Ishikawa (cell line): ENCODE measurements around the gene IRX6.

ENCODE experiments used
- CEBPB ChIP-seq: IDR thresholded peaks from 2 replicates; pipeline ENCODE4 v1.6.1; 2012
- CREB1 ChIP-seq: IDR thresholded peaks from 2 replicates; pipeline ENCODE4 v1.6.1; 2012; ENCODE audit warnings: low read depth
- EGR1 ChIP-seq: IDR thresholded peaks from 2 replicates; pipeline ENCODE4 v1.6.1; 2012
- EP300 ChIP-seq: IDR thresholded peaks from 2 replicates; pipeline ENCODE4 v1.6.1; 2012; ENCODE audit warnings: borderline replicate concordance
- FOXM1 ChIP-seq: IDR thresholded peaks from 2 replicates; pipeline ENCODE4 v1.6.1; 2012; ENCODE audit warnings: low read depth, borderline replicate concordance
- MAX ChIP-seq: IDR thresholded peaks from 2 replicates; pipeline ENCODE4 v1.6.1; 2012
- NFIC ChIP-seq: IDR thresholded peaks from 2 replicates; pipeline ENCODE4 v1.6.1; 2012
- RAD21 ChIP-seq: IDR thresholded peaks from 2 replicates; pipeline ENCODE4 v1.6.1; 2012; ENCODE audit warnings: low read depth
- REST ChIP-seq: IDR thresholded peaks from 2 replicates; pipeline ENCODE4 v1.6.1; 2012; ENCODE audit warnings: low read depth, mild to moderate bottlenecking
- TAF1 ChIP-seq: IDR thresholded peaks from 2 replicates; pipeline ENCODE4 v1.6.1; 2012; ENCODE audit warnings: low read depth, mild to moderate bottlenecking
- TCF12 ChIP-seq: IDR thresholded peaks from 2 replicates; pipeline ENCODE4 v1.6.1; 2012; ENCODE audit warnings: low read depth
- TEAD4 ChIP-seq: IDR thresholded peaks from 2 replicates; pipeline ENCODE4 v1.6.1; 2012
- USF1 ChIP-seq: IDR thresholded peaks from 2 replicates; pipeline ENCODE4 v1.6.1; 2012
- YY1 ChIP-seq: IDR thresholded peaks from 2 replicates; pipeline ENCODE4 v1.6.1; 2012; ENCODE audit warnings: low read depth
- ZBTB7A ChIP-seq: IDR thresholded peaks from 2 replicates; pipeline ENCODE4 v1.6.1; 2012; ENCODE audit warnings: low read depth

Gene IRX6

GRCh38 chr16:55323637-55324271 lies at the start of gene IRX6:
IRX6 (plus strand) TSS chr16:55324203; CDS start chr16:55325092, 889 bp downstream.
- TF ChIP-seq USF1 (no peak), TAF1 (no peak), YY1 (no peak), EGR1 (no peak), ZBTB7A (no peak)

GRCh38 chr16:55274391-55274790 lies 49.6 kb upstream of the IRX6 start:
- no peak for TF ChIP-seq EGR1
- no peak for TF ChIP-seq FOXM1
- TF ChIP-seq RAD21: no peak
- TF ChIP-seq ZBTB7A: no peak
- TF ChIP-seq NFIC: no peak
- TF ChIP-seq MAX: no peak
- TF ChIP-seq REST: no peak
- TF ChIP-seq EP300: no peak
- no peak for TF ChIP-seq CEBPB
- no peak for TF ChIP-seq YY1
- no peak for TF ChIP-seq USF1
- TF ChIP-seq TAF1: no peak
- TF ChIP-seq TEAD4: no peak
- TF ChIP-seq TCF12: no peak
- no peak for TF ChIP-seq CREB1

GRCh38 chr16:55275167-55275566 lies 48.8 kb upstream of the IRX6 start:
- TF ChIP-seq RAD21 (no peak), YY1 (no peak), MAX (no peak), TCF12 (no peak), TAF1 (no peak), CEBPB (no peak), TEAD4 (no peak), USF1 (no peak), FOXM1 (no peak), REST (no peak), NFIC (no peak), CREB1 (no peak), EP300 (no peak), ZBTB7A (no peak), EGR1 (no peak)

GRCh38 chr16:55275869-55276268 lies 48.1 kb upstream of the IRX6 start:
- no peak for TF ChIP-seq YY1
- TF ChIP-seq ZBTB7A: no peak
- TF ChIP-seq TEAD4: no peak
- no peak for TF ChIP-seq REST
- no peak for TF ChIP-seq CREB1
- no peak for TF ChIP-seq FOXM1
- TF ChIP-seq CEBPB: no peak
- TF ChIP-seq EP300: no peak
